ENCODE results near the gene RIMS4.

The RIMS4 gene

DNA sequence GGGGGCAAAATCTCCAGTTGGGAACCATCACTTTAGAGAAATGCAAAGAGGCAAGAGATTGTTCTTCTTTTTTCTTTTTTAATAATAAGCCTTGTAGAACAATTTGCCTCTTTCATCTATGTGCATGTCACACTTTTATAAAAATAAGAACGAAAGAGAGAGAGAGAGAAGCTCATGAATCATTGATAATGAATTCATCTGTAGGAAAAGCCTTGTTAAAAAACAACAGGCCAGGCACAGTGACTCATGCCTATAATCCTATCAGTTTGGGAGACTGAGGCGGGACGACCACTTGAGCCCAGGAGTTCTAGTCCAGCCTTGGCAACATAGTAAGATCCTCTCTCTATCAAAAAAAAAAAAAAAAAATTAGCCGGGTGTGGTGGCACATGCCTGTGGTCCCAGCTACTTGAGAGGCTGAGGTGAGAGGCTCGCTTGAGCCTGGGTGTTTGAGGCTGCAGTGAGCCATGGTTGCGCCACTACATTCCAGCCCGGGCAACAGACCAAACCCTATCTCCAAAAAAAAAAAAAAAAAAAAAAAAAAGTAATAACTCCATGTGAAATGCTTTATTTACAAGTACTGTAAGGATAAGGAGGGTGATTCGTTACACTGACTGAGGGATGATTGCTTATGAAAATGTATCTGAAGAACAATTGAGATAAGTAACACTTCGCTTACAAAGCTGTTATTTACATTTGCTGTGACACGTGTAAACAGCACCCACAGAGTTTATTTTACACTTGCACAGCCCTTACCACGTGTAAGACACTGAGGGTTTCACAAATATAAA is 89.2 kb downstream of the RIMS4 start:
- DNase-seq (ENCODE audit: low spot score) = peak; percentile 61

DNA sequence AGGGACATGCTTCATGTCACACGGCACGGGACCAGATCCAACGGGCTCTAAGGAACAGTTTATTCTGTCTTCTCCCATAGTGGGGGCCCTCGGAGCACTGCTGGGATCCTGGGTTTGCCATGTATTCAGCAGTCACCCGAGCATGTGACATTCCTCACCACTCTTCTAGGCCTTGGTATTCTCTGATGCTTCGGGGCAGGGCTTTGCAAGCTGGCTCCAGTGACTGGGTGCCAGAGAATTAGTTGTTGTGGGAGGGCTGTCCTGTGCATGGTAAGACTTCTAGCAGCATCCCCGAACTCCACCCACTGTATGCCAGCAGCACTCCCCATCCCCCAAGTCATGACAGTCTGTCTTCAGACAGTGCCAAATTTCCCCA is 89.7 kb downstream of the RIMS4 start:
- peak; percentile 68 for DNase-seq (ENCODE audit: low spot score)

DNA sequence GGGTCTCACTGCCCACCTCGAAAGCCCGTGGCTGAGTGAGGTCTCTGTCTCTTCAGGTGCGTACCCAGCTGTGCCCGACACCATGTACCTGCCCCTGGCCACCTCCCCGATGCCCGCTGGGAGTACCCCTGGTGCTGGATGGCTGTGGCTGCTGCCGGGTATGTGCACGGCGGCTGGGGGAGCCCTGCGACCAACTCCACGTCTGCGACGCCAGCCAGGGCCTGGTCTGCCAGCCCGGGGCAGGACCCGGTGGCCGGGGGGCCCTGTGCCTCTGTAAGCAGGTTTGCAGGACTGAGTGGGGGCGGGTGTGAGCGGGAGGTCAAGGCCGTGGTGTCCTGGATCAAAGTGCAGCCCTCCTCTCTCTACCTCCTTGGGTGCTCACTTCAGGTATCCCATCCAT is 90.5 kb downstream of the RIMS4 start:
- DNase-seq (ENCODE audit: low spot score) = no peak

DNA sequence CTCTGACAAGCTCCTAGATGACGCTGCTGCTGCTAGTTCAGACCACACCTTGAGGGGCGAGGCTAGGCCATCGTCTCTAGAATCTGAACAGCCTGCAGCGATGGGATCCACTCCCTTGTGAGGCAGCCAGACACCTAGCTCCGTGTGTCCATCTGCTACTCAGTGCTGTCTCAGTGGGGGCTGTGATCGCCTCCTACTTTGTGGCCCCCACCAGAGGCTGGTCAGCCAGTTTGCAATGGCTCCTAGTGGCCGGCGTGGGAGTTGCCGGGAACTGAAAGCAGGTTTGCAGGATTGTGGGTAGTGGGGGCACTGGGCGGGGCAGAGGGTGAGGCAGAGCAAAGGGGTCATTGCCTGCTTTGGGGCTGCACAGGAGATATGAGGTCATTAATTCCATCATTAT is 92.4 kb downstream of the RIMS4 start:
- DNase-seq (ENCODE audit: low spot score) = no peak

DNA sequence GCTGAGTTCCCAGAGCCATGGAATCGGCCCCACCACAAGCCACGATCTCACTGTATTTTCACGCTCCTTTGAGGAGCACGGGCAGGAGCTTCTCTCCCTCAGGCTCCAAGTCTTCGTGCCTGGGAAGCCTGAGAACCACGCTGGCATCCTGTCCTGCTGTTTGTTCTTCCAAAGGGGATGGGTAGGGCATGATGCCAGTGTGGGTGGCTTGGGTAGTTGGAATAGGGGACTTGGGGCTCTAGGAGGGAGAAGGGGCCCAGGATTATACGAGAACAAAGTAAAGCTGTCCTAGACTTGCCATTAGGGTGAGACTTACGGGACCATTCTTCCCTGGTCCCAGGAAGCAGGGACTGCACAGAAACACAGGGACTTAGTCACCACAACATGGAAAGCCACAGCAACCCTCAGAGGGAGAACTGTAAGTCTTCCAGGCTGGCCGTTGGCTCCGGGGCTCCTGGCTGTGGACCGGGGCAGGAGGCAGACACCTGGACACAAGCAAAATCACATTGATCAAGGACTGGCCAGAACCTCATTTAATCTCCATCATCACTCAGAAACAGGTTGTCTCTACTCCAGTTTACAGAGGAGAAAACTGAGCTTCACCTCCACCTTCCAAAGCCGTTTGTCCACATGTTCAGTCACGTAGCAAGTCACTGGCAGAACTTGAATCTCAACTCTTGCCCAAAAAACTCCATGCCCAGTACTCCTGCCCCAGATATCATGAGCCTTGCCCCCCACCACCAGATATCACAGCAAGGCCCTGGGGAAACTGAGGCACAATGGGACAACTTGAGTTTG is 93.8 kb downstream of the RIMS4 start:
- no peak for DNase-seq (ENCODE audit: low spot score)

DNA sequence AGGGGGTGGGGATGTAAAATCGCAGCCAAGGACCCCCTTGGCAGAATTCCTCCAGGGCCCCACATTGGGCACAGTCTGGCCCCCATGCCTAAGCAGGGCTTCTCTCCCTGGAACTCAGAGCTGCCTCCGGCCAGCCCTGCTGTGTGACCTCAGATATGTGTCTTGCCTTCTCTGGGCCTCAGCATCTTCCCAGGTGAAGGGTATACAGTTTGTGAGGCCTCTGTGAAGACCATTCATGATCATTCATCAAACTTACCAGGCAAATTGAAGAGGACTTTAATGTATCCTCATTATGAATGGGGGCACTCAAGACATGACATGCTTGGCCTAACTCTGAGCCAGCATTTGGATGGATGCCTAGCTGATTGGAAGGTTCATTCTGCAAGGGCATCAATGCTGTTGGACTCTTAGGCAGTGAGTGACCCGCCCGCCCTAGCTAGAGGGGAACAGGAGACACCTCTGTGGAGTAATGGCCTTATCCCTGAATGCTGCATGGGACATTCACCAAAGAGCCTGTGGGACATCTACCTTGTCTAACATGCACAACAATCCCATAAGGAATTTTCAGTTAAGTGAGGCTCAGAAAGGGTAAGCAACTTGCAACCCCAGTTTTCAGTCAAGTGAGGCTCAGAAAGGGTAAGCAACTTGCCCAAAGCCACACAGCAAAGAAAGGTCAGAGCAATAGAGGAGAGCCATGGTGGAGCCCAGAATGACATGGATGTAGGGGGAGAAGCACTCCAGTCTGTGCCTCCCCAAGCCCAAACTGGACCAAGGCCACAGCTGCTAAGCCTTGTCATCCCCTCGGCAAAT is 94.6 kb downstream of the RIMS4 start:
- DNase-seq (ENCODE audit: low spot score) = no peak

DNA sequence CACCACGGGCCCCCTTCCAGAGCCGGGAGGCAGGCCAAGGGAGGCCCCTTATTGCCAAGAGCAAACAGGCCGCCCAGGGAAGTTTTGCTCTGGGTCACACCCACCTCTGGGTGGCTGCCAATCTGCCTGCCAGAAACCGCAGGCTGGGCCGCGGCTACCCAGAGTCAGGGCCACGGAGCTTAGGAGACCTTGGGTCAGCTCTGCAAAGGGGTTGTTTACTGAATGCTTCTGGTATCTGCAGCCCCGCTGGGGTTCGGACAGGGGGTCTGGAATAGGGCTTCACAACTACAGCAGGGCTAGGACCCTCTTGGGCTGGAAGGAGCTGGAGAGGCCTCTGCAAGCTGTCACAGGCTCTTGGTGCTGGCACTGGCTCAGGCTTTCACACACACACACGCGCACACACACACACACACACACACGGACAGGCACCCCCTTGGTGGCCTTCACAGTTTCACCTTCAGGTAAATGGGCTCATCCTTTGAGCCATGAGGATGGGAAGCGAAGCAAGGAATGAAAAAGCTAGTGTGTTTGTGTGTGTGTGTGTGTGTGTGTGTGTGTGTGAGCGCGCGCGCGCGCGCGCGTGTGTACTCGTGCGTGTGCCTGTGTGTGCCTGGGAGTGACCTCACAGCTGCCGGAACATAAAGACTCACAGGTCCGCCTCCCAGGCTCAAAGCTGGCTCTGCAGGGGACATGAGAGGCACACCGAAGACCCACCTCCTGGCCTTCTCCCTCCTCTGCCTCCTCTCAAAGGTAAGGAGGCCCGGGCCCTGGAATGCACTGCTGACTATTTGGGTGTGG is 95.4 kb downstream of the RIMS4 start, which contains the start of gene CCN5:
TSS of gene CCN5 (plus strand) at position 669 of the 798 bp plus-strand sequence. CDS start at position 691, 22 bp downstream.
- DNase-seq (ENCODE audit: low spot score) = peak; percentile 89

DNA sequence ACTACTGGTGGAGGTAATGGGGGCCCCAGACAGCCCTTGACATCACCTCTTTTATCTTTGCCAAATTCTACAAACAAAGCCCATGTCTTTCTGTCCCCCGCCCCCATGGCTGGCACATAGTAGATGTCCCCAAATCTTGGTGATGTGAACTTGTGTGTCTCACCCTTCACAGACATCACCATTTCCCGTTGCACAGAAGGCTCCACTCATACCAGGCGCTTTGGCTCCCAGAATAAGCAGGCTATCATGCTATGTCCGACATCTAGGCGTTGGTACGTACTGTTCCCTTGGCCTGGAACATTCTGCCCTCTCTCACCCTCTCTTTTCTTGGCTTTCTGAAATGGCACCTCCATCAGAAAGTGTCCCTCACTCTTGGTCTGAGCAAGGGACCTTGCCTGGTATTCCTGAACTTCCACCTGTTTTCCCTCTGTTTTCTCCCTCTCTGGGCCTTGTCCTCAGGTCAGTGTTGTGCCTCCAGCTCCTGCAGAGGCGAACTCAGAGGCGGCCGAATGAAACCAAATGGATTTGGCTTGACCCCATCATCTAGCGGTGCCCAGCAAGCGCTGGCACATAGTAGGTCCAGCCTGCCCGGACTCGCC is 96.1 kb downstream of the RIMS4 start:
- DNase-seq (ENCODE audit: low spot score) = no peak

DNA sequence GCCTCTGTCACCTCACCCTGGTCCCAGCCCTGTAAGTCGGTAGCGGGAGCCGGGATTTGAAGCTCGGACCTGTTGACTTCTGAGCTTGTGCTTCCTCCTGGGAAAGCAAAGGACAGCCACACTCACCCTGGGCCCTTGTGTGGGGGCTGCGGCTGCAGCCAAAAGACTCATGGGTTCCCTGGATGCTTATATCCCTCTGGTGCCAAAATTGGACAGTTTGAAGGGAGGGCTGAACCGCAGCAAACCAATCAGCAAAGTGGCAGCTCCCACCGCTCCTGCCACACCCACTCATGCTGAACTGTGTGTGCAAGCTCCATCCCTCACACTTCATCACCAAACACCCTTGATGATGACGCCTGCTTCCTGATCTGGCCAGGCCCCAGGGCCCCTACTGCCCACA is 99.1 kb downstream of the RIMS4 start:
- no peak for DNase-seq (ENCODE audit: low spot score)

DNA sequence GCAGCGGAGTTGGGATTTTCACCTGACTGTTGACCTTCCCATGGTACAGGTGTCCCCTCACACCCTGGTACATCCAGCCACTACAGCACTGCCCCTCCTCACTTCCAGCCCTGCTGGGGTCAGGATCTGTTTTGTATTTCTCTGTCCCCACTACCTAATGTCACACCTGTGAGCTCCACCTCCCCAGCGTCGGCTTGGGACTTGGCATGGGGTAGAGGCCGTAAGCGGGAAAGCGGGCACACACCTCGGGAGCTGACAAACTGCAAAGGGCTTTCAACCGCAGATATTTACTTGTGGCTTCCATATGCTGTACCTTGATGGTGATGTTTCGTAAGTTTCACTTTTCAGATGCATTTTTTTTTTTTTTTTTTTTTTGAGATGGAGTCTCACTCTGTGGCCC is 100.5 kb downstream of the RIMS4 start:
- DNase-seq (ENCODE audit: low spot score) = no peak

DNA sequence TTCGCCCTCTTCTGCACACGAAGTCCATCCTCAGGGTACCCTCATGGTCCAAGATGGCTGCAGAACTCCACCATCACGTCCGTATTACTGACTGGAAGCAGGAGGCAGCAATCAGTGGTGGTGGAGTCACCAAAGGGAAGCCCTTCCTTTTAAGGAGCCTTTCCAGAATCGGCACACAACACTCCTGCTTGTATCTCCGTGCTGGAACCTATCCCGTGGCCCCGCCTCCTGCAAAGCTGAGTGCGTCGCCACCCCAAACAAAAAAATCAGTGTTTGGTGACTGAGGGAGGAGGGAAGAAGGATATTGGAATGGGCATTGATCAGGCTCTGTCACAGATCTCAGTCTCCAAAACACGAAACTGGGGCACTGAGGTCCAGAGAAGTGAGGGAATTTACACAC is 101.0 kb downstream of the RIMS4 start:
- no peak for DNase-seq (ENCODE audit: low spot score)

DNA sequence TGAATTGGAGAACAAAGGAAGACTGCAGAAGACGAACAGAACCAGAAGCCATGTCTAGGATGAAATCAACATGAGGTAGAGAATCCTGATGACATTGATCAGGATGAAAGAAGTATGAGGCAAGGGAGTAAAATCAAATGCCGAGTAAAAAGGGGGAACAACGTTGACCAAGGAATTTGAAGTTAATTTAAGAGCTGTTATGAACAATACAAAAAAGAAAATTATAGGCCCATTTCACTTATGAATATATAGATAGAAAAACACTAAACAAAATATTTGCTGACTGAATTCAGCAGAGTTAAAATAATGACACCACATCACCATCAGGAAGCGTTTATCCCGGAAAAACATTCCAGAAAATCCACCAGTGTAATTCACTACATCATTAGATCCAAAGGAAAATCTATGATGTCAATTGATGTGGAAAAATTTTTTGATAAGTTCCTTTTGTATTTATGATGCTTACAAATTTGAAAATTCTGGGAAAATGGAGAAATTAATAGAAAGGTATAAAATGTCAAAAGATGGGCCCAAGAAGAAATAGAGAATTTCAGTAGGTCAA is 103.2 kb downstream of the RIMS4 start:
- no peak for DNase-seq (ENCODE audit: low spot score)

DNA sequence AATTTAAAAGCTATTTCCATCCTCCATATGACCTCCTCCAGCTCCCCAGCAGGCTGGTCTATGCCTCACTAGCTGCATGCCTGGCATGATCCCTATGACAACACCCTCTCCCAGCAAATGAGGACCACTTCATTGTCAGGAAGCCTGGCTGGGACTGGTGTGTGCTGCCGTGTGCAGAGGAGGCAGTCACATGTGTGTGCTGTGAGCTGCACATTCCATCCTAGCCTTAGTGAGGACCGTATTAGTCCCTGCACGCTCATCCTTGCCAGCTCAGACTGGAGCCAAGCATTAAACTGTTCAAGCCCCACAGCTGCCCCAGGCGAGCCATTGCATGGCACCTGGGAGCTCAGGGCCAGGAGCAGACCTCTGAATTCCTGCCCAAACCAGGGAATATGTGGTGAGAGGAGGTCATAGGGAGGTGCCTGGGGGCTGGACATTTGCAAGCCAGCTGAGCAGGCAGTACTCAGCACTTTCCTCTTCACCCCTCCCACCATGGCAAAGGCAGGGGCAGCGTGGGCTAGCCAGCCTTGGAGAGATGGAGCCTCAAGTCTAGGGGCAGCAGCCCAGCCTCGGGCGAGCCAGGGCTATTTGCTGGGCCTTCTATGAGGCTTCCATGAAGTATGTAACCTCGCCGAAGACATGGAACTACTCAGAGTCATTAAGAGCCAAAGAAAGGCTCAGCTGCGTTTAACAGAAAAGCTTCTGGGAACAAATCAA is 103.9 kb downstream of the RIMS4 start:
- DNase-seq (ENCODE audit: low spot score) = peak; percentile 61

DNA sequence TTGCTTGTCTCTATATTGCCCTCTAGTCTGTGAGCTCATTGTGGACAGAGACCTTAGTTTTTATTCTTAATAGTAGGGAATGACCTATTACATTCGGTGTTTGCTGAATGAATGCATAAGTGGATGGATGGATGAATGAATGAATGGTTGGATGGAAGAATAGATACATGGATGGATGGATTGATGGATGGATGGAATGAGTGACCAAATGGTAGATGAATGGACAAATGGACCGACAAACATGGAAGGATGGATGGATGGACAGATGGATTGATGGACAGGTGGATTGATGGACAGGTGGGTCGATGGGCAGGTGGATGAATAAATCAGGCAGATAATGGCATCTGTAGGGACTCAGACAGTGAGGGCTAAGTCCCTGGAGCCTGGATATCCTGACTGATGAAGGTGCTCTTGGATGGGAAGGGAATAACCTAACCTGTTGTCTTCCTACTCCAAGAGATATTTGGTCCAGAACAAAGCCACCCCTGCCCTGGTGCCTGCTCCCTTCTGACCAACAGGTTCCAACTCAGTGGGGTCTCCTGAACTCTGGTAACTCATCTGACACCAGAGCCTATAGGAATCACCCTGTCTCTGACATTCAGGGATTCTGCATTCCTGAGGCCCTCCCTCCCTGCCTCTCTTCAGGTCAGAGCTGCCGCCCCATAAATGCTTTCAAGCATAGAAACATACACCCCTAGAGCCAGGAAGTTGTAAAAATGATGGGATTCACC is 104.8 kb downstream of the RIMS4 start:
- no peak for DNase-seq (ENCODE audit: low spot score)

DNA sequence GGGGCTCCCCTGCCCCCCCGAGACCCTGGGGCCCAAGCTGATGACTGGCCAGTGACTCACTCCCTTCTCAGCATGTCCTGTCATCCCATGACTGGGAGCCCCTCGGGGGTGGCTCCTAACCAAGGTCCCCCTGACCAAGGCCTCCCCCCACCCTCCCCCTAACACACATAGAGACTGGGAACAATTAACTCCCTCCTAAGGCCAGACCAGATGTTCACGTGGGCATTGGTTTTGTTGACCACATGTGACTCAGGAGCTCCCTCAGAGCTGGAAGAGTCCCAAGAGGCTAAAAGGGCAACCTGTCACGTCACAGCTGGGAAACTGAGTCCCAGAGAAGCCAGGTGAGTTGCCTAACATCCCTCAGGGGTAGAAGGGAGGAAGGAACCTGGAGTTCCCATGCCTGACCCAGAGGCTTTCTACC is 105.8 kb downstream of the RIMS4 start:
- DNase-seq (ENCODE audit: low spot score) = peak; percentile 35

DNA sequence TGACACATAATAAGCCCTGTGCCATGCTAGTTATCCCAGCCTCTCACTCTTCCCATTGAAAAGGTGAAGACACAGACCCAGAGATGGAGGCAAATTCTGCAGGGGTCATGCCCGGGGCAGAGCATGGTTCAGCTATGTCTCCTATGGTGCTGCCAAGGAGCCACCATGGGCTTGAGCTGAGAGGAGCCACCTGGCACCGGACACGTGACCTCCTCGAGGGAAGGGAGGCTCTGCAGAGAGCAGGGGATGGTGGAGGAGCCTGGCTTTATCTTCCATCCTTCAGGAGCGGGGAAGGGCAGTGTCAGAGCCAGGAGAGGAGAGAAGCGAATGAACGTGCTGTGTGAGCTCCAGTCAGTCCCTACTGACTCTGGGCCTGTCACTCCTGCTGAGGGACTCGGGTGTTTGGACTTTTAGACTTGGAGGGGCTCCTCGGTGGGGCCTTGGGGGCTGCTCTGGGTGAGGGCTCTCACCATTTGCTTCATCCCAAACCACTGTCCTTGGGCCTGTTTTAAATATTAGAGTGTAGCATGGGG is 106.3 kb downstream of the RIMS4 start:
- DNase-seq (ENCODE audit: low spot score) = no peak

DNA sequence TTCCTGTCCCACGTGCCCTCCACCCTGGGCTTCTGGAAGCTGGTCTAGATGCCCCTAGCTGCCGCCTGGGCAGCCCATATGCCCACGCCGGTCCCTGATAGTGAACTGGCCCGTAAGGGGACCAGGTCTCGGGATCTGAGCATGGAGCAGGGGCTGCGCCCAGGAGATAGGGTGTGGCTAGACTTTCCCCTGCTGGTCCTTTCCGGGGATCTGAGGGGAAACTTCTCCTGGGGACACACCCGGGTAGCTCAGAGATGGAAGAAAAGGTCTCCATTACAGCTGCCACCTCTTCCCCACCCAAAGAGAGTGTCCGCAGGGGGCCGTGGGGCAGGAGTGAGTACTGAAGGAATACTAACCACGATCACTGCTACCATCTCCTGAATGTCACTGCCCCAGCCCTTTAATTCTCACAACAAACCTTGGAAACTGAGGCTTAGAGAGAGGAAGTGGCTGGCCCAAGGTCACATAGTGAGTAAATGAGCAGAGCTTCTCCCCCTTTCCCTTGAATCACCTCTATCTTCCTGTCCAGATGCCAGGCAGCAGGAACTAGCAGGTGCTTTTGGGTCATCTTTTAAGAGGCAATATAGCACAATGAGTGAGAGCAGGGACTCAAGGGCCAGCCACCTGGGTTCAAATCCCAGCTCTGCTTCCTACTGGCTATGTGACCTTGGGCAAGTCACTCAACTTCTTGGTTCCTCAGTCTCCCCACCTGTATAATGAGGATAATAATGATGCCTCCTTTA is 107.0 kb downstream of the RIMS4 start:
- no peak for DNase-seq (ENCODE audit: low spot score)

DNA sequence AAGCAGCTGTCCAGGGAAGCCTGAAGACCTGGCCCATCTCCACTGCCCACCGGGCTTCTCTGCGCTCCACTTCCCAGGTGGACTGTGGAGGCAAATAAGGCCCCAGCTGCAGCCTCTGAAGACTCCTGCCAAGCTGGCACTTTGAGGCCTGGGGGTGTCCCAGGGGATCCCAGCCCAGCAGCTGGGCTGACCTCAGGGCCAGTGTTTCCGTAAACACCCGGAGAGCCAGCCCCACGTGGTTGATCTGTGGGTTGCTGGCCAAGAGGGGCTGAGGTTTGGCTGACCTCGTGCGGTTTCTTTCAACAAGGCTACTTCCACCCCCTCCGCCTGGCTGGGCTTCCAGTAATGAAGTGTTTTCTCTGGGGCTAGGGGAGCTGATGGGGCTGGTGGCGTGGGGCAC is 107.6 kb downstream of the RIMS4 start:
- DNase-seq (ENCODE audit: low spot score) = peak; percentile 91

DNA sequence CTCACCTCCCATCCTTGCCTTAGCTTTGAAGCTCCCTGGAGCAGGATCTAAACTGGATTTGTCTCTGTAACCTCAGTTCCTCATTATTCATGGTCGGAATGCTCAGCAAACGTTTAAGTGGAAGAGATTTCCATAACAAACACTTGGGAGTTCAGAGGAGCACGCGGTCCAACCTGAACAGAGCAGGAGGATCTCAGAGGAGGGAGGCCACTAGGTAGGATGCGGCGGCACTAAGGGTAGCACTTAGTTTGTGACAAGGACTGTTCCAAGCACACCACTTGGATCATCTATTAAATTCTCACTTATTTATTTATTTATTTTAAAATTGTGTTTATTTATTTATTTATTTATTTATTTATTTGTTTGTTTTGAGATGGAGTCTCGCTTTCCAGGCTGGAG is 108.5 kb downstream of the RIMS4 start:
- no peak for DNase-seq (ENCODE audit: low spot score)

All from hepatic stellate cell (primary cell).